H9 (cell line): ENCODE data around the gene NECAB3. TPM values are rescaled to one million over a fixed set of nuclear protein-coding genes. Genes with fewer than 3 reads are reported as not detected.
A peak's percentile ranks its signal among the peaks of the same experiment; 100 is the strongest.

Experiments used
- DNase-seq: peaks from one replicate; pipeline ENCODE4 v3.0.0-alpha.2; 2017
- H2AFZ ChIP-seq: one replicate; pipeline ENCODE4 v1.6.1; 2013; ENCODE audit warnings: mild to moderate bottlenecking, low read length, control low read depth, moderate library complexity
- H2AK5ac ChIP-seq: 2 replicates; pipeline ENCODE4 v1.6.1; 2013; ENCODE audit warnings: low read length, control low read depth, mixed read lengths; ENCODE audit not compliant: insufficient read length
- H2BK120ac ChIP-seq: one replicate; pipeline ENCODE4 v1.6.1; 2013; ENCODE audit warnings: low read depth, mild to moderate bottlenecking, low read length, control low read depth, inconsistent platforms; ENCODE audit not compliant: poor library complexity, severe bottlenecking
- H2BK12ac ChIP-seq: 2 replicates; pipeline ENCODE4 v1.6.1; 2013; ENCODE audit warnings: low read length, control low read depth, mixed read lengths, low read depth; ENCODE audit not compliant: insufficient read length
- H2BK15ac ChIP-seq: 2 replicates; pipeline ENCODE4 v1.6.1; 2013; ENCODE audit warnings: low read depth, low read length, control low read depth
- H2BK20ac ChIP-seq: one replicate; pipeline ENCODE4 v1.6.1; 2013; ENCODE audit warnings: low read depth, mild to moderate bottlenecking, low read length, control low read depth, inconsistent platforms; ENCODE audit not compliant: poor library complexity, severe bottlenecking
- H2BK5ac ChIP-seq: 2 replicates; pipeline ENCODE4 v1.6.1; 2013; ENCODE audit warnings: low read length, control low read depth, mixed read lengths; ENCODE audit not compliant: insufficient read length
- H3K14ac ChIP-seq: 2 replicates; pipeline ENCODE4 v1.6.1; 2013; ENCODE audit warnings: low read length, control low read depth; ENCODE audit not compliant: insufficient read depth
- H3K18ac ChIP-seq: 2 replicates; pipeline ENCODE4 v1.6.1; 2013; ENCODE audit warnings: low read depth, mild to moderate bottlenecking, mixed read lengths, low read length, control low read depth; ENCODE audit not compliant: insufficient read length
- H3K23ac ChIP-seq: 2 replicates; pipeline ENCODE4 v1.6.1; 2013; ENCODE audit warnings: low read length, control low read depth, mixed read lengths, low read depth; ENCODE audit not compliant: insufficient read length
- H3K23me2 ChIP-seq: 2 replicates; pipeline ENCODE4 v1.6.1; 2013; ENCODE audit warnings: low read depth, mild to moderate bottlenecking, mixed read lengths, low read length, control low read depth; ENCODE audit not compliant: insufficient read length, poor library complexity, severe bottlenecking
- H3K27ac ChIP-seq: 2 replicates; pipeline ENCODE4 v1.5.1; 2013; ENCODE audit warnings: low read length, control low read depth, mixed read lengths, low read depth; ENCODE audit not compliant: insufficient read length
- H3K27me3 ChIP-seq: 2 replicates; pipeline ENCODE4 v1.6.1; 2013; ENCODE audit warnings: low read length, control low read depth, inconsistent platforms; ENCODE audit not compliant: insufficient read depth
- H3K4ac ChIP-seq: 2 replicates; pipeline ENCODE4 v1.6.1; 2013; ENCODE audit warnings: low read depth, mild to moderate bottlenecking, control low read depth, inconsistent platforms, low read length, moderate library complexity
- H3K4me1 ChIP-seq: 2 replicates; pipeline ENCODE4 v1.6.1; 2013; ENCODE audit warnings: low read length, control low read depth, inconsistent platforms; ENCODE audit not compliant: insufficient read depth
- H3K4me2 ChIP-seq: 2 replicates; pipeline ENCODE4 v1.6.1; 2013; ENCODE audit warnings: low read length, control low read depth, mixed read lengths; ENCODE audit not compliant: insufficient read length, insufficient read depth
- H3K56ac ChIP-seq: 2 replicates; pipeline ENCODE4 v1.6.1; 2013; ENCODE audit warnings: low read depth, mild to moderate bottlenecking, mixed read lengths, low read length, control low read depth; ENCODE audit not compliant: insufficient read length
- H3K79me1 ChIP-seq: 2 replicates; pipeline ENCODE4 v1.6.1; 2013; ENCODE audit warnings: low read depth, mild to moderate bottlenecking, moderate library complexity, low read length, control low read depth, inconsistent platforms; ENCODE audit not compliant: insufficient read depth, poor library complexity, severe bottlenecking
- H3K79me2 ChIP-seq: 2 replicates; pipeline ENCODE4 v1.6.1; 2013; ENCODE audit warnings: low read length, control low read depth, inconsistent platforms; ENCODE audit not compliant: insufficient read depth
- H3K9ac ChIP-seq: 2 replicates; pipeline ENCODE4 v1.6.1; 2013; ENCODE audit warnings: low read length, control low read depth, mixed read lengths; ENCODE audit not compliant: insufficient read length; ENCODE audit errors: extremely low read depth
- H3K9me3 ChIP-seq: one replicate; pipeline ENCODE4 v1.6.1; 2013; ENCODE audit warnings: low read depth, low read length, inconsistent platforms; ENCODE audit not compliant: control insufficient read depth
- H3T11ph ChIP-seq: one replicate; pipeline ENCODE4 v1.6.1; 2013; ENCODE audit warnings: mild to moderate bottlenecking, low read length, control low read depth, inconsistent platforms
- H4K20me1 ChIP-seq: one replicate; pipeline ENCODE4 v1.6.1; 2013; ENCODE audit not compliant: control insufficient read depth, insufficient read length, insufficient read depth
- H4K5ac ChIP-seq: 2 replicates; pipeline ENCODE4 v1.6.1; 2013; ENCODE audit warnings: low read depth, mild to moderate bottlenecking, mixed read lengths, low read length, control low read depth; ENCODE audit not compliant: insufficient read length
- H4K8ac ChIP-seq: replicated peaks from 2 replicates; pipeline ENCODE4 v1.6.1; 2013; ENCODE audit warnings: low read length, control low read depth, mixed read lengths, low read depth; ENCODE audit not compliant: insufficient read length
- H4K91ac ChIP-seq: 2 replicates; pipeline ENCODE4 v1.6.1; 2013; ENCODE audit warnings: low read depth, mild to moderate bottlenecking, moderate library complexity, mixed read lengths, low read length, control low read depth; ENCODE audit not compliant: insufficient read length
- H3K27ac Mint-ChIP-seq, 3 experiments: 2 replicates in 2 of 3; 3 replicates in 1 of 3; pipeline ENCODE4 v1.8.0; 2020 to 2021; ENCODE audit warnings: mixed read lengths in 3 of 3, mild to moderate bottlenecking in 1 of 3, moderate library complexity in 1 of 3
- H3K27me3 Mint-ChIP-seq: 2 replicates; pipeline ENCODE4 v1.8.0; 2021; ENCODE audit warnings: low read depth, mild to moderate bottlenecking, moderate library complexity, mixed read lengths
- H3K36me3 Mint-ChIP-seq, 3 experiments: 2 replicates in 2 of 3; 3 replicates in 1 of 3; pipeline ENCODE4 v1.8.0; 2020 to 2021; ENCODE audit warnings: low read depth in 3 of 3, mixed read lengths in 3 of 3; ENCODE audit not compliant: insufficient read depth in 1 of 3
- H3K4me1 Mint-ChIP-seq, 2 experiments: 2 replicates each; pipeline ENCODE4 v1.8.0; 2020; ENCODE audit warnings: mixed read lengths in 2 of 2
- H3K4me3 Mint-ChIP-seq, 2 experiments: 2 replicates in 1 of 2; 3 replicates in 1 of 2; pipeline ENCODE4 v1.8.0; 2020 to 2021; ENCODE audit warnings: mild to moderate bottlenecking in 2 of 2, mixed read lengths in 2 of 2, moderate library complexity in 1 of 2
- H3K9me3 Mint-ChIP-seq, 2 experiments: 2 replicates in 1 of 2; 3 replicates in 1 of 2; pipeline ENCODE4 v1.8.0; 2020; ENCODE audit warnings: mild to moderate bottlenecking in 2 of 2, mixed read lengths in 2 of 2, moderate library complexity in 1 of 2
- CTCF ChIP-seq: fragments of 200-600 bp; sonication (generic); conservative IDR thresholded peaks from 3 replicates; pipeline ENCODE4 v1.8.0; 2021; ENCODE audit warnings: antibody characterized with exemption, mild to moderate bottlenecking
- WGBS: extraction: QIAGEN DNeasy Blood & Tissue Kit; methylation state at CpG from one replicate; pipeline ENCODE4 v1.1.7; 2013; ENCODE audit warnings: missing lambda C conversion rate, low lambda C conversion rate, mixed read lengths; ENCODE audit not compliant: insufficient read length; ENCODE audit errors: extremely low coverage; 5-methylcytosine and 5-hydroxymethylcytosine counted together
- total RNA-seq: library from RNA; stranded (reverse); gene quantifications from 2 replicates; pipeline ENCODE4 v1.2.1, GENCODE V29; 2021

Gene NECAB3
- total RNA-seq, 1 experiment from 2014 or later, result 57.7 TPM

- no peak overlapping the region for H3K18ac ChIP-seq
- H4K91ac ChIP-seq, result no peak overlapping the region
- no peak overlapping the region for H3K9ac ChIP-seq
- H3K79me1 ChIP-seq, result no peaks in the 10 kb centered on the region
- H3K4me3 Mint-ChIP-seq, result no peak overlapping the region
- no peak overlapping the region for H2BK5ac ChIP-seq
- WGBS, result no CpG with 5 or more reads among the region's 31 CpGs
- peaks cover 4% of the 10 kb centered on the region; the same call in 1 of the 2 replicates for H3K4me1 ChIP-seq
- H3K4ac ChIP-seq, result no peak overlapping the region
- no peak overlapping the region for H3K27ac ChIP-seq
- H2BK120ac ChIP-seq, result no peak overlapping the region
- H2AFZ ChIP-seq, result no peak overlapping the region
- H4K8ac ChIP-seq, result no peak overlapping the region
- peaks cover 29 to 30% of the 10 kb centered on the region in 2 experiments for H3K4me1 Mint-ChIP-seq
- no peak overlapping the region for H3K14ac ChIP-seq
- H3T11ph ChIP-seq, result no peak overlapping the region
- no peak overlapping the region for H3K23ac ChIP-seq
- H3K27ac Mint-ChIP-seq, result peak overlapping the region in 1 of 3 experiments; percentile 11; a peak in 2 of 7 replicates
- H4K20me1 ChIP-seq, result no peaks in the 10 kb centered on the region
- peaks cover 2% of the 10 kb centered on the region for H3K27me3 Mint-ChIP-seq
- DNase-seq, result no peak
- no peaks in the 10 kb centered on the region for H3K9me3 ChIP-seq
- peaks cover 31 to 57% (median 38%) of the 10 kb centered on the region in 3 experiments; a peak in 6 of 7 replicates for H3K36me3 Mint-ChIP-seq
- H3K27me3 ChIP-seq, result no peaks in the 10 kb centered on the region
- no peak overlapping the region for H2AK5ac ChIP-seq
- no peak overlapping the region for H3K56ac ChIP-seq
- no peak for TF ChIP-seq CTCF
- no peak overlapping the region for H3K4me2 ChIP-seq
- no peak overlapping the region for H4K5ac ChIP-seq
- H3K23me2 ChIP-seq, result peaks cover 21% of the 10 kb centered on the region
- H2BK20ac ChIP-seq, result no peak overlapping the region
- H3K79me2 ChIP-seq, result no peaks in the 10 kb centered on the region; the same call in 1 of the 2 replicates
- H2BK15ac ChIP-seq, result no peak overlapping the region
- no peaks in the 10 kb centered on the region; a peak in 1 of 5 replicates for H3K9me3 Mint-ChIP-seq
- no peak overlapping the region for H2BK12ac ChIP-seq
These were observed 2.7 kb upstream of the NECAB3 start for GRCh38 chr20:33676652-33677645.
